Sigmoid colon (tissue), 7 donors: ENCODE data around the gene MCF2L. TPM values are rescaled to one million over a fixed set of nuclear protein-coding genes. Genes with fewer than 3 reads are reported as not detected.

Source experiments
- DNase-seq: peaks from one replicate; pipeline ENCODE4 v3.0.0-alpha.2; 2019
- H3K27ac ChIP-seq, 4 donors: fragments of 200-600 bp; sonication (generic); one replicate each; pipeline ENCODE4 v1.5.1; 2016 to 2019; ENCODE audit warnings: mild to moderate bottlenecking in 1 of 4
- H3K27me3 ChIP-seq, 3 donors: fragments of 200-600 bp; sonication (generic); one replicate each; pipeline ENCODE4 v1.5.1; 2019; ENCODE audit warnings: mild to moderate bottlenecking in 1 of 3
- H3K36me3 ChIP-seq, 4 donors: fragments of 200-600 bp; sonication (generic); one replicate each; pipeline ENCODE4 v1.5.1; 2016 to 2019
- H3K4me1 ChIP-seq, 4 donors: fragments of 200-600 bp; sonication (generic); one replicate each; pipeline ENCODE4 v1.5.1; 2017 to 2019
- H3K4me3 ChIP-seq, 4 donors: fragments of 200-600 bp; sonication (generic); one replicate each; pipeline ENCODE4 v1.5.1; 2017 to 2019; ENCODE audit warnings: mild to moderate bottlenecking in 2 of 4, moderate library complexity in 1 of 4
- H3K9me3 ChIP-seq, 4 donors: fragments of 200-600 bp in 3 of 4; sonication (generic) in 3 of 4; one replicate each; pipeline versions ENCODE4 v1.5.1 to v1.6.1; 2013 to 2019
- CTCF ChIP-seq, 4 experiments: fragments of 450-650 bp in 3 of 4; fragments of 200-600 bp in 1 of 4; IDR thresholded peaks; one replicate each; pipeline ENCODE4 v1.5.1; 2016 to 2019; ENCODE audit warnings: antibody characterized with exemption in 4 of 4, mild to moderate bottlenecking in 3 of 4, moderate library complexity in 2 of 4
- EP300 ChIP-seq, 4 donors: sonication (generic); formaldehyde crosslinking; IDR thresholded peaks; one replicate each; pipeline ENCODE4 v1.6.1; 2017; ENCODE audit warnings: antibody characterized with exemption in 4 of 4
- POLR2A ChIP-seq, 2 donors: fragments of 450-650 bp; IDR thresholded peaks; one replicate each; pipeline ENCODE4 v1.6.1; 2016; ENCODE audit warnings: antibody characterized with exemption in 2 of 2, mild to moderate bottlenecking in 2 of 2, moderate library complexity in 2 of 2
- POLR2AphosphoS5 ChIP-seq, 4 donors: sonication (generic); formaldehyde crosslinking; IDR thresholded peaks; one replicate each; pipeline ENCODE4 v1.6.1; 2017; ENCODE audit warnings: antibody characterized with exemption in 4 of 4
- WGBS, 2 donors: extraction: QIAGEN DNeasy Blood & Tissue Kit; methylation state at CpG; one replicate each; pipeline ENCODE4 v1.1.7; 2013; 5-methylcytosine and 5-hydroxymethylcytosine counted together
- intact Hi-C: fragments of 100-400 bp; cut with DNase I; formaldehyde crosslinking; loops from one replicate; pipeline ENCODE4 v1.15.1; 2023
- polyA plus RNA-seq, 3 donors: library from polyadenylated mRNA; stranded (reverse); fragments of 200-250 nt; gene quantifications; one replicate each; pipeline ENCODE4 v1.2.3, GENCODE V29; 2013
- total RNA-seq, 4 donors: library from RNA; depleted of rRNA; stranded (reverse); fragments of >200 nt; gene quantifications; one replicate each; pipeline ENCODE4 v1.1.0, GENCODE V29; 2016
- donor health status: healthy with polysubstance abuse.
- donor health status: Bipolar disorder and iron deficiency.
- donor health status: healthy.

MCF2L gene
- total and polyA plus RNA-seq, 7 donors: 7.5 to 59.9 (median 20.2) TPM

- intact Hi-C loops: no loop called here
- Histone ChIP-seq H3K4me3 (no peak overlapping the region), H3K27me3 (peaks cover 3 to 66% (median 44%) of the 10 kb centered on the region in 3 donors), H3K27ac (no peak overlapping the region), H3K36me3 (no peaks in the 10 kb centered on the region), H3K4me1 (peaks cover 0 to 20% (median 17%) of the 10 kb centered on the region in 4 donors), H3K9me3 (no peaks in the 10 kb centered on the region)
- TF ChIP-seq POLR2A (IDR thresholded peaks at IDR 0.05): no peak
- no peak for TF ChIP-seq EP300 (IDR thresholded peaks at IDR 0.05)
- no peak for TF ChIP-seq POLR2AphosphoS5 (IDR thresholded peaks at IDR 0.05)
- TF ChIP-seq CTCF (IDR thresholded peaks at IDR 0.05): no peak
- DNase-seq: no peak
- 92 to 93% methylated on average over 14 of the region's 14 CpGs for WGBS, 2 donors
These were observed 82.6 kb downstream of the MCF2L start for GRCh38 chr13:113051641-113052040.

DNA sequence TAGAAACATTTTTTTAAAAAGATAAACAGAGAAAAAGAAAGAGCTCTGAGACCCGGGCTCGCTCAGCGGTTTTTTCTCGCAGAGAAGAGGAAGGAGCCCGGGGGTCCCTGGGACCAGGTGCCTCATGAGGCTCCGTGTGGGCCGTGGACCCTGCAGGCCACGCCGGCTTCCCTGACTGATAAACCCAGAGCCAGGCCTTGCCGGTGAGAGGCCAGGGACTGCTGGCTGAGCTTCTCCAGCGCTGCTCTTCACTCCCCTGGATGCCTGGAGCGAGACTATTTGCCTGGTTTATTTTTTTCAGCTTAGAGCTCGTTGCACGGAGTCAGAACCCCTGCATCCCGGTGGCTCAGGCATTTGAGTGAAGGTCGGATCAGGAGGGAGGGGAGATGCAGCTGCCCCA is 83.2 kb downstream of the MCF2L start:
- no peak overlapping the region for H3K4me3 ChIP-seq
- peaks cover 3 to 66% (median 44%) of the 10 kb centered on the region in 3 donors for H3K27me3 ChIP-seq
- no peak for DNase-seq
- TF ChIP-seq POLR2A (IDR thresholded peaks at IDR 0.05): no peak
- no peak for TF ChIP-seq EP300 (IDR thresholded peaks at IDR 0.05)
- TF ChIP-seq POLR2AphosphoS5 (IDR thresholded peaks at IDR 0.05): no peak
- no peak for TF ChIP-seq CTCF (IDR thresholded peaks at IDR 0.05)
- H3K36me3 ChIP-seq: no peaks in the 10 kb centered on the region
- H3K27ac ChIP-seq: no peak overlapping the region
- intact Hi-C loops: no loop called here
- 86 to 90% methylated on average over 16 of the region's 16 CpGs for WGBS, 2 donors
- no peaks in the 10 kb centered on the region for H3K9me3 ChIP-seq
- peaks cover 0 to 20% (median 17%) of the 10 kb centered on the region in 4 donors for H3K4me1 ChIP-seq

DNA sequence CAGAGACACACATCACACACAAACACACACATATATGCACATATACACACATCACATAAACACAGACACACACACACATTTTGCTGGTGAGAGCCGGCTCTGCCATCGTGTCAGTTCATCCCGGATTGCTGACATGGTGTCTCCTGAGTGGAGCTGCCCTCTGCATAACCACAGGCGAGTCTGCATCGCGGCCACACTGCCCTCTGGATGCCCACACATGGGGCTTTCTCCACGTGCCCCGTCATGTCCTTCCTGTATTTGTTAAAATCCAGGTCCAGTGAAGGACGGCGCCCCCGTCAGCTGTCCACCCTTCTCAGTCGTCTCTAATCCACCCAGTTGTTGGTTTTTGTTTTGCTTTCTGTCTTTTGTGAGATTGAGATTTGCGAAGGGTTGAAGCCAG is 84.0 kb downstream of the MCF2L start:
- no peak for DNase-seq
- Histone ChIP-seq H3K27me3 (peaks cover 3 to 66% (median 44%) of the 10 kb centered on the region in 3 donors), H3K9me3 (no peaks in the 10 kb centered on the region), H3K4me1 (peaks cover 0 to 20% (median 17%) of the 10 kb centered on the region in 4 donors), H3K4me3 (no peak overlapping the region), H3K27ac (no peak overlapping the region), H3K36me3 (no peaks in the 10 kb centered on the region)
- 91 to 94% methylated on average over 13 of the region's 13 CpGs for WGBS, 2 donors
- TF ChIP-seq EP300 (IDR thresholded peaks at IDR 0.05) (no peak), POLR2AphosphoS5 (IDR thresholded peaks at IDR 0.05) (no peak), POLR2A (IDR thresholded peaks at IDR 0.05) (no peak)
- intact Hi-C loops: no loop called here

GRCh38 chr13:113053376-113053775 is 84.4 kb downstream of the MCF2L start:
- no peak for TF ChIP-seq CTCF (IDR thresholded peaks at IDR 0.05)
- intact Hi-C loops: no loop called here

DNA sequence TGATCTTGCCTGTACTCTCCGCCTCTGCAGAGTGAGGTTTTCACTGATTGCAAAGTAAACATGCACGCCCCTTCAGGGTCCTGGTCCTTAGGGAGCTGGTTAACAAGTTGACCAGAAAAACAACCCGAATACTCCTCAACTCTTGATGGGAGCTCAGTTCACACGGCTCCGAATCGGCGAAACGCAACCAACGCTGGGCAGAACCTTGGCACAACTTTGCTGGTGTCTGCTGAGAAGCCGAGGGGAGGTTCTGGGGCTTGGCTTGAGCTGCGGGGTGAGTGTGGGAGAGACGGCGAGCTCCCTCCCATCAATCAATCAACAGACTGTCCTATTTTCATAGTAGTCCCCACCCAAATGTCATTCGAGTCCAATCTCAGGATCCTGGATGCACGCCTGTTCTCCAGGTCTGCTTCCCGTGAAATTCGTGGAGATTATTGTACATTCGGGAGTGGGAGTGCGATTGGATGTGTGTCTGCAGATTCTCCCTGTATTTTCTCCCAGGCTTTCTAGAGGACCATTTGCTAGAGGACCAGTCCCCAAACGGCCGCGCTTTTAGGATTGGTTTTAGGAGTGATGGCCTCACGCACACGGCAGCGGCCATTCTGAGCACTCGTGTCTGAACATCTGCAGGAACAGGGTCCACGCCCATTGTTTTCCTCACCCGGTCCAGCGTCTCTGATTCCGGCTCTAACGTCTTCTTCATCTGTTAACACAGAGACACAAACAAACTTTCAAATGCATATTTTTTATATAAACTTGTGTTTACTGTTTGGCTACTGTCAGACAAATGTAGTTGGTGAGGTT is 85.0 kb downstream of the MCF2L start:
- DNase-seq: no peak
- Histone ChIP-seq H3K4me3 (no peak overlapping the region), H3K9me3 (no peaks in the 10 kb centered on the region), H3K27me3 (peaks cover 3 to 62% (median 44%) of the 10 kb centered on the region in 3 donors), H3K36me3 (no peaks in the 10 kb centered on the region), H3K4me1 (peaks cover 0 to 20% (median 16%) of the 10 kb centered on the region in 4 donors), H3K27ac (no peak overlapping the region)
- TF ChIP-seq CTCF (IDR thresholded peaks at IDR 0.05): no peak
- no peak for TF ChIP-seq POLR2AphosphoS5 (IDR thresholded peaks at IDR 0.05)
- no peak for TF ChIP-seq POLR2A (IDR thresholded peaks at IDR 0.05)
- TF ChIP-seq EP300 (IDR thresholded peaks at IDR 0.05): no peak
- whole genome bisulfite sequencing, 2 donors: 87 to 88% methylated on average over 31 of the region's 31 CpGs
- intact Hi-C loops: no loop called here

More at GRCh38 chr13:113053376-113053775, 84.4 kb downstream of the MCF2L start:
- H3K36me3 ChIP-seq: no peaks in the 10 kb centered on the region
- H3K9me3 ChIP-seq: no peaks in the 10 kb centered on the region
- H3K4me1 ChIP-seq: peaks cover 0 to 20% (median 17%) of the 10 kb centered on the region in 4 donors
- H3K4me3 ChIP-seq: no peak overlapping the region
- WGBS, 2 donors: 92 to 93% methylated on average over 14 of the region's 14 CpGs
- peaks cover 3 to 66% (median 44%) of the 10 kb centered on the region in 3 donors for H3K27me3 ChIP-seq
- DNase-seq: no peak
- no peak overlapping the region for H3K27ac ChIP-seq
